Central memory CD8-positive, alpha-beta T cell (primary cell): ENCODE results near the gene TMEM225B.
"Not testable (repeated sequence)": the region's sequence is repeated elsewhere in the genome, so short reads cannot be mapped to it uniquely, and the experiment has no call there.

Source experiments
- ATAC-seq: fragments of 150-1000 bp; cut with Tn5 transposase; replicated peaks from 2 replicates; pipeline ENCODE4 v1.10.0; 2022; ENCODE audit warnings: mild to moderate bottlenecking, moderate FRiP score, moderate number of reproducible peaks; ENCODE audit not compliant: poor library complexity, severe bottlenecking; ENCODE audit errors: extremely low read depth
- DNase-seq, 2 donors: peaks; one replicate each; pipeline ENCODE4 v3.0.0; 2021; ENCODE audit warnings: low spot score in 2 of 2
- H3K27ac Mint-ChIP-seq: one replicate; pipeline ENCODE4 v1.8.0; 2022; ENCODE audit warnings: low read depth, mild to moderate bottlenecking, moderate library complexity, mixed read lengths
- H3K27me3 Mint-ChIP-seq: one replicate; pipeline ENCODE4 v1.8.0; 2022; ENCODE audit warnings: mixed read lengths
- H3K36me3 Mint-ChIP-seq: one replicate; pipeline ENCODE4 v1.8.0; 2022; ENCODE audit warnings: mild to moderate bottlenecking, moderate library complexity, mixed read lengths; ENCODE audit not compliant: insufficient read depth
- H3K4me1 Mint-ChIP-seq: one replicate; pipeline ENCODE4 v1.8.0; 2022; ENCODE audit warnings: mixed read lengths
- H3K4me3 Mint-ChIP-seq: one replicate; pipeline ENCODE4 v1.8.0; 2022; ENCODE audit warnings: mild to moderate bottlenecking, moderate library complexity, mixed read lengths
- H3K9me3 Mint-ChIP-seq: one replicate; pipeline ENCODE4 v1.8.0; 2022; ENCODE audit warnings: mixed read lengths

TMEM225B gene

DNA sequence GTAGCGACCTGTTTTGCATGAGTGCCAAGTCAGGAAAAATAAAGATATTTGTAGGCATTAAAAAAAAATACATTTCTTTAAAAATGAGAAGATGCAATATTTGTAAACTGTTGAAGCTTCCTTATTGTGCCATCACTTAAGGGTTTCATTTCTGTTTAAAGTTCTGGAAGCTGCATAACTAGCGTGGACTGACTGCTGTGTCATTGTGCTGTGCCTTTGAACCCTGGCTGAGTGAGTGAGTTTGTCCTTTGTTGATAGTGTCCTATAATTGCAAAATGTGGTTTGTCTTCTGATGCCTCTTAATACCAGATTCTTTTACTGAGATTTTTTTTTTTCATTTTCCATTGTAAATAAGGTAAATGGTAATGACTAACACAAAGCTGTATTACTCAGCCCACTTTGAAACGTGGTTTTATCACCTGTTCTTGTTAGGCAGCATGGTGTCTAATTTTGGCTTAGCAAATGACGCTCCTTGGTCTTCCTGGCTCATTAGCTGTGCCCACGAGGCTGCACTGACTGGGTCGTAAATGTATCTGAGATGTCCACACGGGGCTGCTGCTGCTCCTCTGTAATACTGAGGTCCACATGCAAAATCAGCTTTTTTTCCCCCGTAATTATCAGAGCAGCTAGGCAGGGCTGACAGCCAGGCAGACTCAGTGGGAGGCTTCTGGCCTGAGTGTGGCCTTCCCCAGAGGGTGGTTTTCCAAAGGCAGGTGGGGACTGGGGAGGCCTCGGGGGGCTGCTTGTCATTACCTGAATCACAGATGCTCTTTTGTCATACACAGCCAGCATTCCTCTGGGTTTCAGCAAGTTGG is 33.4 kb downstream of the TMEM225B start:
- peaks cover 13% of the 10 kb centered on the region for H3K4me1 Mint-ChIP-seq
- no peak for DNase-seq
- no peak overlapping the region for H3K27ac Mint-ChIP-seq

DNA sequence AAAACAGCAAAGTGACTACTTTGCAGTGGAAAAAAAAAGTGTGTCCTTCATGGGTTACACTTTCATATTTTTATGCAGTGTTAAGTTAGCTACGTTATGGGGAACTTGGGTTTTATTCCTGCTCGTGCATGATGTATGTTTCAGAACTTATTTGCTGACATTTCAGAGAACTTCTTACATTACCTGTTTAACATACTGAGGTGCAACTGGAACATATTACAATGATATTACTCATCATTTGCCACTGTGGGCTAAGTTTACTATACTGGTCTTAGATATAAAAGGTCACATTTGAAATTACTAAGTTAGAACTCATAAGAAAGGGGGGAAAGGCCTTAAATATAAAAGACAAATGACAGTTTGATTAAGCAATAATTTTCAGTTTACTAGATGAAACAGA is 39.3 kb downstream of the TMEM225B start:
- not testable (repeated sequence) for H3K4me1 Mint-ChIP-seq, H3K27me3 Mint-ChIP-seq, H3K4me3 Mint-ChIP-seq, H3K36me3 Mint-ChIP-seq, H3K27ac Mint-ChIP-seq, H3K9me3 Mint-ChIP-seq, DNase-seq, ATAC-seq

More for the DNA sequence above, 33.4 kb downstream of the TMEM225B start:
- ATAC-seq: peak; percentile 68
- H3K4me3 Mint-ChIP-seq: no peak overlapping the region
- peaks cover 37% of the 10 kb centered on the region for H3K36me3 Mint-ChIP-seq
- H3K27me3 Mint-ChIP-seq: no peaks in the 10 kb centered on the region
- no peaks in the 10 kb centered on the region for H3K9me3 Mint-ChIP-seq

DNA sequence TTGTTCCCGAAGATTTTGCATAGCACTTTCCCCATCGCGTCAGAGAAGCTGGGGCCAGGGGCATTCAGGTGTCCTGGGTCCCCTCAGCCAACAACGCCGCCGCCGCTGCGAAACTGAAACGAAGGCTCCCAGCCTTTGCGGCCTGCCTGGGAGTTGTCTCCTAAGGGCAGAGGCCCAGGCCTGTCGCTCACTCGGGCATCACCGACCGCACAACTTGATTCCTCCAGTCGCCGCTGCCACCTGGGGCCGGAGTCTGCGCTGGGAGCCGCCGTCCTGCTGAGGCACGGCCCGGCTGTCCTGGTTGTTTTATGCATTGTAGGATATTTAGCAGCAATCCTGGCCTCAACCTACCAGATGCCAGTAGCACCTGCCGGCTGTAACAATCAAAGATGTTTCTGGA is 40.7 kb downstream of the TMEM225B start:
- H3K4me3 Mint-ChIP-seq: no peak overlapping the region
- peaks cover 4% of the 10 kb centered on the region for H3K36me3 Mint-ChIP-seq
- ATAC-seq: no peak
- no peaks in the 10 kb centered on the region for H3K27me3 Mint-ChIP-seq
- no peaks in the 10 kb centered on the region for H3K9me3 Mint-ChIP-seq
- H3K27ac Mint-ChIP-seq: no peak overlapping the region
- H3K4me1 Mint-ChIP-seq: no peaks in the 10 kb centered on the region
- no peak for DNase-seq

DNA sequence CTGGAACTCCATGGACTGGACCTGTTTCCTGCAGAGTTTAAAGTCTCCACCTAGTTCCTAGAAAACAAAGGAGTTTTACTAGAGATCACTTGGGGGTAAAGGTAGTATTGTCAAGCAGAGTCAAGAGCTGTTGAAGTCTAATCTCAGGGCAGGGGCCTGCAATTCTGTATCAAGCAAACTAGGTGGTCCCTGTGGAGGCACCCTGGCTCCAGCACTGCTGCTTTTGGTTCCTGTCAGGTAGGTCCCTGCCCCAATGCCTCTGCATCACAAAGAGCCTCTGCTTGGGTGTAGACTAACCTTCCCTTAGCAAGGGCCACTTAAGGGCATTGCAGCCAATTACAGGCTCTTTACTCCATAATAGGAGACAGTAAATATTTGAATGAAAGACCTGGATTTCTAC is 41.2 kb downstream of the TMEM225B start:
- Mint-ChIP-seq H3K9me3 (no peaks in the 10 kb centered on the region), H3K36me3 (peaks cover 7% of the 10 kb centered on the region), H3K4me3 (no peak overlapping the region), H3K4me1 (no peaks in the 10 kb centered on the region), H3K27ac (no peak overlapping the region), H3K27me3 (no peaks in the 10 kb centered on the region)
- ATAC-seq (no peak), DNase-seq (no peak)

DNA sequence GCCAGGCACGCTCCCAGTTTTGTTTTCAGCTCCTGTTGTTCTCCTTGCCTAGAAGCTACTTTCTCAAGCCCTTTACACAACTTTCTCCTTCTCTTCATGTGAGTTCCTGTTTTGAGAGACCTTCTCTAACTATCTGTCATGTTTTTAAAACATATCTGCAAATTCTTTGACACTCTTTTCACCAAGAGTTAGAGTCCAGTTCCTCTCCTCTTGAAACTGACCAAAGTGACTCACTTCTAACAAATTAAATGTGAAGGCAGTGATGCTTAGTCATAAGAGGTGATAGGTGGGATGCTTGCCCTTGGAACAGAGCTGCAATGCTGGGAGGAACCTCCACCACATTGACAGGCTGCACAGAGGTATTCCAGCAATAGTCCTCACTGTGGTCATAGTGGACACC is 44.0 kb downstream of the TMEM225B start:
- Mint-ChIP-seq H3K4me1 (no peaks in the 10 kb centered on the region), H3K4me3 (no peak overlapping the region), H3K27me3 (no peaks in the 10 kb centered on the region), H3K27ac (no peak overlapping the region), H3K36me3 (peaks cover 7% of the 10 kb centered on the region), H3K9me3 (no peaks in the 10 kb centered on the region)
- no peak for DNase-seq
- no peak for ATAC-seq

DNA sequence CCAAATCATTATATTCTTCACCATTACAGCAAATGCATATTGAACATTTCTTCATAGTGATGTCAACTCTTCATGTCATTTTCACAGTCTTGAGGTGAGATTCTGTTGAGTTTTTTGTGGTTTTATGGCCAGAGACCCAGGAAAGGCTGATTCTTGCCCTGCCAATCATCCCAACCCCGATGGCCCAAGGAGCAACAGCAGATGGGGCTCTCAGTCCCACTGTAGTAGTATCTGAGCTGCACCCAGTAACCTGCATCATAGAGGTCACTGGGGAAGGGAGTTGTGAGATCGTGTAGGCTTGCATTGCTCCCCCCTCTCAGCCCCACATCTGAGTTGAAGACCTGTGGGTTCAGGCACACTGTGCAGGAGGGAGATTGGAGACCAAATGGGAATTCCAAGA is 45.4 kb downstream of the TMEM225B start:
- Mint-ChIP-seq H3K4me1 (no peaks in the 10 kb centered on the region), H3K27me3 (no peaks in the 10 kb centered on the region), H3K36me3 (peaks cover 8% of the 10 kb centered on the region), H3K9me3 (no peaks in the 10 kb centered on the region), H3K4me3 (no peak overlapping the region), H3K27ac (no peak overlapping the region)
- ATAC-seq (no peak), DNase-seq (no peak)

DNA sequence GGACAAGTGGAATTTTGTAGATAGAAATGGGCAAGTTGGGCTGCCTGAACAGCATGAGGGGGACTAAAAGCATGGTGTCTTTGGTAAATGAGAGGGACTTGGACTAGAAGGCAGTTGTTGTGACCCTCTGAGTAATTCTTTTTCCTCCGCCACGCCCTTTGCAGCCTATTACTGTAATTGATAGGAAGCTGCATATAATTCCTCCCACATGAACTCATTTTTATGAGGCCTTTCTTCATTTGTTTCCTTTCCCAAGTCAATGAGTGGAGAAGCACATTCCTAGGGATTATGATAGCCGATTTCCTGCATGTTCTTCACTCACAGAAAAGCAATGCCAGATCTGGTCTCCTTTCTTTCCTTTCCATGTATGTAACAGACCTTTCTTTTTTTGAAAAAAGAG is 46.4 kb downstream of the TMEM225B start:
- Mint-ChIP-seq H3K9me3 (no peaks in the 10 kb centered on the region), H3K4me3 (no peak overlapping the region), H3K4me1 (no peaks in the 10 kb centered on the region), H3K36me3 (peaks cover 8% of the 10 kb centered on the region), H3K27ac (no peak overlapping the region), H3K27me3 (no peaks in the 10 kb centered on the region)
- ATAC-seq (no peak), DNase-seq (no peak)

DNA sequence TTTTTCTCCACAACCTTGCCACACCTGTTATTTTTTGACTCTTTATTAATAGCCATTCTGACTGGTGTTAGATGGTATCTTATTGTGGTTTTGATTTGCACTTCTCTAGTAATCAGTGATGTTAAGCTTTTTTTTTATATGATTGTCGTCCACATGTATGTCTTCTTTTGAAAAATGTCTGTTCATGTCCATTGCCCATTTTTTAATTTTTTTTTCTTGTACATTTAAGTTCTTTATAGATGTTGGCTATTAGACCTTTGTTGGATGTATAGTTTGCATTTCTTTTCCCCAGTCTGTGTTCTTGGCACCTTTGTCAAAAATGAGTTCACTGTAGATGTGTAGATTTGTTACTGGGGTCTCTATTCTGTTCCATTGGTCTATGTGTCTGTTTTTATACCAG is 47.5 kb downstream of the TMEM225B start:
- H3K36me3 Mint-ChIP-seq: peaks cover 10% of the 10 kb centered on the region
- no peak overlapping the region for H3K27ac Mint-ChIP-seq
- no peak for ATAC-seq
- no peak overlapping the region for H3K4me3 Mint-ChIP-seq
- no peaks in the 10 kb centered on the region for H3K9me3 Mint-ChIP-seq
- H3K27me3 Mint-ChIP-seq: no peaks in the 10 kb centered on the region
- no peak for DNase-seq
- H3K4me1 Mint-ChIP-seq: no peaks in the 10 kb centered on the region

DNA sequence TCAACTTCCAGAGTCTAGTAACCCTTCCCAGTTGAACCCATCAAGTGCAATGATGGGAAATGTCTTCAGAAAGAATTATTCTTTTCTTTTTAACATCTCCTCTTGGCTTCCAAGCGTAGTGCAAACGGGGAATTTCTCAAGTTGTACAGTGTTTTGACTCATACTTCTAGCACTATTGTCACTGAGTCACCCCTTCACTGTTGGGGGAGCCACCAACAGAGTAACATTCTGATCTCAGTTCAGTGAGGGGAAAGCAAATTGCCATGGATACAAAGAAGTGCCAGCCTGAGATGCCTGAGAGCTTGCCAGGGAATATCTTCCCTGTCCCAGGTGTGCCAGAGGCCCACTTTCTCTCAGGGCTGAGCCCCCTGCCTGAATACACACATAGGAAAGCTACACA is 50.8 kb downstream of the TMEM225B start:
- Mint-ChIP-seq H3K36me3 (peaks cover 9% of the 10 kb centered on the region), H3K27me3 (no peaks in the 10 kb centered on the region), H3K4me1 (no peaks in the 10 kb centered on the region), H3K9me3 (no peaks in the 10 kb centered on the region), H3K4me3 (no peak overlapping the region), H3K27ac (no peak overlapping the region)
- DNase-seq: no peak
- ATAC-seq: no peak

DNA sequence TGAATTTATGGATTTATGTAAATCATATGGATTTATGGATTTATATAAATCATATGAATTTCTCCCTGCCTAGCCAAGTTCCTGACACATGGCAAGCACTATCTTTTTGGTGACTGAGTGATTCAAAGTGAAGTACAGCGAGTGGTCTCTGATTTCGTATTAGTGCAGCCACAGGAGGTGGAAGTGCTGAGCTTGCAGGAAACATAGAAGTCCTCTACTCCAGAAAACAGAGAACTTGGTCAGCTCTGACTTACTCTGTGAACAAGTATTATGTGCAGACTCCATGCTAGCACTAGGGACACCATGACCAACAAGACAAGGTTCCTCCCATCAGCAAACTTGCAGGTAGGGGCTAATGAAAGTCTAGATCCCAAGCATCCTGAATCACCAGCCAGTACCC is 53.2 kb downstream of the TMEM225B start:
- peaks cover 6% of the 10 kb centered on the region for H3K36me3 Mint-ChIP-seq
- ATAC-seq: no peak

DNA sequence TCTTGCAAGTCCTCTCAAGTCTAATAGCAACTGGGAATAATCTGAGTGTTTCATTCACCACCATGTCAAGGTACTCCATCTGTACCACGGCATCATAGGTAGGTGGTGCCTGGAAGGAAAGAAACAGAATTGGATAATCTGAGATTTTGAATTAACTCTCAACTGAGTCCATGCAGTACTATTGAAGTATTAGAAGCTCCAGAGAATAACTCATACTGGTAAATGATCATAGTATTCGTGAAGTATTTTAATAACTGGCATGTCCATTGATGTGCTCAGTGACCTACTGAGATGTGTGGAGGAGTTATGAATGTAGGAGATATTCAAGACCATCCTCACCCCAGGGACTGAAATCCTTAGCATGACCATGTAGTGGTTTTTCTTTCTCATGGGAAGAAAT is 54.6 kb downstream of the TMEM225B start:
- H3K4me1 Mint-ChIP-seq: peaks cover 6% of the 10 kb centered on the region
- H3K9me3 Mint-ChIP-seq: no peaks in the 10 kb centered on the region
- H3K27me3 Mint-ChIP-seq: no peaks in the 10 kb centered on the region
- DNase-seq (no peak), ATAC-seq (no peak)
- no peak overlapping the region for H3K4me3 Mint-ChIP-seq
- peaks cover 6% of the 10 kb centered on the region for H3K36me3 Mint-ChIP-seq
- no peak overlapping the region for H3K27ac Mint-ChIP-seq

More for the DNA sequence above, 53.2 kb downstream of the TMEM225B start:
- H3K4me3 Mint-ChIP-seq: no peak overlapping the region
- no peak for DNase-seq
- H3K27ac Mint-ChIP-seq: no peak overlapping the region
- H3K27me3 Mint-ChIP-seq: no peaks in the 10 kb centered on the region
- no peaks in the 10 kb centered on the region for H3K4me1 Mint-ChIP-seq
- H3K9me3 Mint-ChIP-seq: no peaks in the 10 kb centered on the region

DNA sequence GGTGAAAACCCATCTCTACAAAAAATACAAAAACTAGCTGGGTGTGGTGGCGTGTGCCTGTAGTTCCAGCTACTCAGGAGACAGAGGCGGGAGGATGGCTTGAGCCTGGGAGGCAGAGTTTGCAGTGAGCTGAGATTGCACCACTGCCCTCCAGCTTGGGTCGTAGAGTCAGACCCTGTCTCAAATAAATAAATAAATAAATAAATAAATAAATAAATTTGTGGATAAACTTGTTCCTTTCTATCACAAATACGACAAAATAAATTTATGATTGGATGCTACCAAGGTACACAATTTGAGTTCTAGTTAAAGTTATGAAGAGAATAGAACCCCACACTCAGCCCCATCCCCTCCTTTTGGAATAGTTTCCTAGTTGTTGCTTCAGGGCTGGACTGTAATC is 55.2 kb downstream of the TMEM225B start:
- not testable (repeated sequence) for H3K9me3 Mint-ChIP-seq, H3K4me1 Mint-ChIP-seq, DNase-seq, H3K4me3 Mint-ChIP-seq, ATAC-seq, H3K27me3 Mint-ChIP-seq, H3K36me3 Mint-ChIP-seq, H3K27ac Mint-ChIP-seq

DNA sequence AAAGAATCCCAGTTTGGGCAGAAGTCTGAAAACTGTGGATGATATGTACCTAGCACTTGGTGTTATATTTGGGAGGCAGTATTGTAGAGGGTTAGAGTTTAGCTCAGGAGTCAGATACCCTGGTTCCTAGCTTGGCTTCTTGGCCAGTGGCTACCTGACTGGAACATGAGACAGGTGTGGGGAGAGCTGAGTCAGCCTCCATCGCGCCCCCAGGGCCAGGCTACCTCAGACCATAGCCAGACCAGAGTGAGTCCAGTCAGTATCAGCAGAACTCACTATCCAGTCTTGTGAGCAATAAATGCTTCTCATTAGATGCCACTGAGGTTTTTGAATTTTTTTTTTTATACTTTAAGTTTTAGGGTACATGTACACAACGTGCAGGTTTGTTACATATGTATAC is 55.7 kb downstream of the TMEM225B start:
- DNase-seq: no peak
- Mint-ChIP-seq H3K4me3 (no peak overlapping the region), H3K4me1 (peaks cover 6% of the 10 kb centered on the region), H3K27ac (no peak overlapping the region), H3K27me3 (no peaks in the 10 kb centered on the region), H3K9me3 (no peaks in the 10 kb centered on the region), H3K36me3 (peaks cover 2% of the 10 kb centered on the region)
- no peak for ATAC-seq
